GM12801 (cell line): ENCODE data around the gene PPP2R1A.

ENCODE experiments used
- TF ChIP-seq, protein P1 (sequence below): IDR thresholded peaks from one replicate; pipeline ENCODE4 v1.5.1; 2011; ENCODE audit warnings: control low read depth; ENCODE audit not compliant: insufficient read length; ENCODE audit errors: extremely low read depth

PPP2R1A gene

DNA sequence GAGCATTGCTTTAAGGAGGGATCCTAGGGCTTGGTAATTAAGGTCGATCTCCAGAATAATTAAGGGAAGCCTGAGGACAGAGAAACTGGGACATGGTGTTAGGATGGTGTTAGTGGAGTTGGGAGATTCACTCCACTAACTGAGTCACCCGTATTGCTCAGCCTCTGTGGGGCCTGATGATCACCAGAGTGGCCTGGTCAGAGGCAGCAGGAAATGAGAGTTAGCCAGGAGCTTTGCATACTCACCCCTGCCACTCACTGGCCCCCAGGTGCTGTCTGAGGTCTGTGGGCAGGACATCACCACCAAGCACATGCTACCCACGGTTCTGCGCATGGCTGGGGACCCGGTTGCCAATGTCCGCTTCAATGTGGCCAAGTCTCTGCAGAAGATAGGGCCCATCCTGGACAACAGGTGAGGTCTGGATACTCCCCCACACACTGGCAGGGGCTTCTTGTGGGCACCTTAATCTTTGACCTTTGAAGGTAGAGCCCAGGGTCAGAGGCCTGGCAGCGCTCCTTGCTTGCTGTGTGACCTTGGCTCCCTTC is 32.1 kb downstream of the PPP2R1A start:
- TF ChIP-seq, protein P1, sequence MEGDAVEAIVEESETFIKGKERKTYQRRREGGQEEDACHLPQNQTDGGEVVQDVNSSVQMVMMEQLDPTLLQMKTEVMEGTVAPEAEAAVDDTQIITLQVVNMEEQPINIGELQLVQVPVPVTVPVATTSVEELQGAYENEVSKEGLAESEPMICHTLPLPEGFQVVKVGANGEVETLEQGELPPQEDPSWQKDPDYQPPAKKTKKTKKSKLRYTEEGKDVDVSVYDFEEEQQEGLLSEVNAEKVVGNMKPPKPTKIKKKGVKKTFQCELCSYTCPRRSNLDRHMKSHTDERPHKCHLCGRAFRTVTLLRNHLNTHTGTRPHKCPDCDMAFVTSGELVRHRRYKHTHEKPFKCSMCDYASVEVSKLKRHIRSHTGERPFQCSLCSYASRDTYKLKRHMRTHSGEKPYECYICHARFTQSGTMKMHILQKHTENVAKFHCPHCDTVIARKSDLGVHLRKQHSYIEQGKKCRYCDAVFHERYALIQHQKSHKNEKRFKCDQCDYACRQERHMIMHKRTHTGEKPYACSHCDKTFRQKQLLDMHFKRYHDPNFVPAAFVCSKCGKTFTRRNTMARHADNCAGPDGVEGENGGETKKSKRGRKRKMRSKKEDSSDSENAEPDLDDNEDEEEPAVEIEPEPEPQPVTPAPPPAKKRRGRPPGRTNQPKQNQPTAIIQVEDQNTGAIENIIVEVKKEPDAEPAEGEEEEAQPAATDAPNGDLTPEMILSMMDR, result no peak

GRCh38 chr19:52224211-52224610 is 34.4 kb downstream of the PPP2R1A start:
- TF ChIP-seq, protein P1, result no peak

- TF ChIP-seq, protein P1, result no peak
Measured at GRCh38 chr19:52226652-52227051, 36.8 kb downstream of the PPP2R1A start.

DNA sequence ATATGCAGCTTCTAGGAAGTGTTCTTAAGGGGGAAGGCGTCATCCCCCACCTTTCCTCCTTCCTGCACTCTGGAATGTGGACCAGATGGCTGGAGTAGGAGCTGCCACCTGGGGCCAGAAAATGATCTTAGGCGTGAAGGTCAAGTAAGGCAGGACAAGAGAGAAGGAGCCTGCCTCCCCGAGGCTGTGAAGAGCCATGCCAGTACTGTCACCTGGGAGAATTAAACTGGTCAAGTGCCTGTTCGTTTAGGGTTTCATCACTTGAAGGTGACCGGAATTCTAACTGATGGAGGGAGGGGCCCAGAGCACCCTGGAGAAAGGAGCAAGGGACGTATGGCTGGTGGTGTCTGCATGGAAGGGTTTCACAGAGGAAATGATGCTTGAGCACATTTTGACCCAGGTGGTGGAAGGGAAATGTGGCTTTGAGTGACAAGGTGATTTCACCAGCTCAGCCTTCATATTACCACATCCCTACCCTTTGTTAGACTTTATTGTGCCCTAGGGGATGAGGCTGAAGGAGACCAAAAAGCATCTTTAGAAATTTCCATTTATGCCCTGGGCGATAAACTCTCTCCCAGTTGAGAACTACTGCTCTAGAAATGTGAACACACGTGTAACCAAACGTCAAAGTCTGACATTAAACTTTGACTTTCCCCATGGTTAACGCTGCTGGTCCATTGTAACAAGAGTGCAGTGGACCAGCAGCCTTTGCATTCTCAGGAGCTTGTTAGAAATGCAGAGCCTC is 37.5 kb downstream of the PPP2R1A start:
- TF ChIP-seq, protein P1, result no peak

GRCh38 chr19:52227980-52228379 is 38.1 kb downstream of the PPP2R1A start:
- TF ChIP-seq, protein P1, result no peak

GRCh38 chr19:52229524-52229923 is 39.7 kb downstream of the PPP2R1A start:
- TF ChIP-seq, protein P1, result no peak

DNA sequence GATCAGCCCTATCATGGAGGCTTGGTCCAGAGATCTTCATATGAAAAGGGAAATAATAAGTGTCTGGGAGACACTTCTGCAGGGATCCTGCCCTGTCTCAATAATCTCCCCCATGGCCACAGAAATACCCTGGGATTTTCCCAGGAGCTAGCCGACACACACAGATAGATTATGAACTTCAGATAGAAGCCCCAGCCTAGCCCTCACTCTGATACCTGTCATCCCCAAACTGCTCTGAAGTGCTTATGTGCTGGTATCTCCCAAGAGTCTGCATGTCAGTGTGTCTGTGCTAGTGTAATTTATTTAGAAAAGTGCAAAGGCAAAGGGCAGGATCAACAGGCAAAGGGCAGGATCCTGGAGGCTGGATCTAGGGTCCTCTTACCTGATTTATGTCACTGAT is 40.8 kb downstream of the PPP2R1A start:
- TF ChIP-seq, protein P1, result no peak
